K562 (cell line): ENCODE data around the gene USP11. TPM values are rescaled to one million over a fixed set of nuclear protein-coding genes. Genes with fewer than 3 reads are reported as not detected.

ENCODE experiments used
- CREB1 ChIP-seq, 2 experiments: sonication (generic) in 1 of 2; formaldehyde crosslinking in 1 of 2; IDR thresholded peaks; 2 replicates each; pipeline versions ENCODE4 v1.6.1 to v1.8.0; 2012 to 2022; ENCODE audit warnings: inconsistent platforms in 1 of 2, mild to moderate bottlenecking in 1 of 2, missing genetic modification reagents in 1 of 2, moderate library complexity in 1 of 2
- CREM ChIP-seq: IDR thresholded peaks from 2 replicates; pipeline ENCODE4 v1.6.1; 2014; ENCODE audit warnings: antibody characterized with exemption, low read depth
- DPF2 ChIP-seq: fragments of 450-650 bp; IDR thresholded peaks from 2 replicates; pipeline ENCODE4 v1.6.1; 2016
- EGR1 ChIP-seq: fragments of 450-650 bp; conservative IDR thresholded peaks from 2 replicates; pipeline ENCODE4 v1.6.1; 2017; ENCODE audit warnings: mild to moderate bottlenecking
- FOS ChIP-seq: IDR thresholded peaks from 3 replicates; pipeline ENCODE4 v1.6.1; 2011; ENCODE audit not compliant: insufficient read length; ENCODE audit errors: extremely low read depth
- FOSL1 ChIP-seq: fragments of 200-800 bp; sonication (Bioruptor generic); conservative IDR thresholded peaks from 2 replicates; pipeline ENCODE4 v1.6.1; 2016; ENCODE audit warnings: missing genetic modification characterization, missing compliant biosample characterization
- GTF2A2 ChIP-seq: IDR thresholded peaks from 2 replicates; pipeline ENCODE4 v1.6.1; 2016; ENCODE audit warnings: mild to moderate bottlenecking, missing genetic modification characterization, missing compliant biosample characterization
- HDAC8 ChIP-seq: fragments of 450-650 bp; IDR thresholded peaks from 2 replicates; pipeline ENCODE4 v1.6.1; 2016; ENCODE audit warnings: mild to moderate bottlenecking, missing genetic modification characterization, moderate library complexity, missing compliant biosample characterization
- RCOR1 ChIP-seq, 2 experiments: IDR thresholded peaks; 2 replicates each; pipeline ENCODE4 v1.6.1; 2012; ENCODE audit warnings: low read depth in 2 of 2, low read length in 2 of 2, borderline replicate concordance in 1 of 2, improper control_type of control experiment in 1 of 2
- SP2 ChIP-seq: IDR thresholded peaks from 2 replicates; pipeline ENCODE4 v1.6.1; 2011; ENCODE audit warnings: mild to moderate bottlenecking, low read depth, low read length, moderate library complexity; ENCODE audit not compliant: poor library complexity, severe bottlenecking; ENCODE audit errors: extremely low read depth
- ZNF184 ChIP-seq: sonication (generic); formaldehyde crosslinking; IDR thresholded peaks from 2 replicates; pipeline ENCODE4 v1.5.0; 2020; ENCODE audit warnings: missing genetic modification reagents
- ZNF24 ChIP-seq: fragments of 450-650 bp; IDR thresholded peaks from 2 replicates; pipeline ENCODE4 v1.6.1; 2016
- polyA plus RNA-seq, 8 experiments: library from polyadenylated mRNA; depleted of rRNA in 4 of 8; stranded (reverse) in 5 of 8; unstranded in 3 of 8; fragments of >200 nt; fragmentation: Nextera tagmentation in 2 of 8; fragmentation: Illumina TruSeq in 1 of 8; extraction: Ambion mirVana in 2 of 8; extraction: Trizol in 1 of 8; gene quantifications; 2 replicates each; pipeline versions ENCODE4 v1.2.1 to v1.2.3, GENCODE V29; 2011 to 2014; ENCODE audit warnings: inconsistent platforms in 1 of 8, missing spikeins in 1 of 8
- total RNA-seq, 7 experiments: library from RNA; depleted of rRNA in 6 of 7; stranded (reverse); fragments of >200 nt in 6 of 7; fragmentation: Illumina TruSeq in 2 of 7; extraction: Trizol in 2 of 7; gene quantifications; 2 replicates each; pipeline versions ENCODE4 v1.2.1 to v1.2.3, GENCODE V29; 2011 to 2021; ENCODE audit warnings: low replicate concordance in 1 of 7
- TF ChIP-seq, protein P1 (sequence below): fragments of 450-650 bp; IDR thresholded peaks from 2 replicates; pipeline ENCODE4 v1.6.1; 2016
- TF ChIP-seq, protein P2 (sequence below), 2 experiments: IDR thresholded peaks in 1 of 2; conservative IDR thresholded peaks in 1 of 2; 2 replicates each; pipeline ENCODE4 v1.6.1; 2016; ENCODE audit warnings: low read depth in 2 of 2, mild to moderate bottlenecking in 1 of 2, missing compliant biosample characterization in 1 of 2, missing genetic modification characterization in 1 of 2, moderate library complexity in 1 of 2
- TF ChIP-seq, protein P3 (sequence below): fragments of 200-800 bp; sonication (Bioruptor generic); IDR thresholded peaks from 2 replicates; pipeline ENCODE4 v1.6.1; 2017; ENCODE audit warnings: missing genetic modification characterization, missing compliant biosample characterization
- TF ChIP-seq, protein P4 (sequence below): fragments of 250-450 bp; sonication (Bioruptor Pico); IDR thresholded peaks from 2 replicates; pipeline ENCODE4 v1.4.0; 2020; ENCODE audit warnings: mild to moderate bottlenecking, moderate library complexity
- TF ChIP-seq, protein P5 (sequence below): fragments of 250-450 bp; sonication (Bioruptor Pico); IDR thresholded peaks from 2 replicates; pipeline ENCODE4 v1.5.0; 2020; ENCODE audit warnings: mild to moderate bottlenecking
- TF ChIP-seq, protein P6 (sequence below): fragments of 450-650 bp; formaldehyde crosslinking; IDR thresholded peaks from 2 replicates; pipeline ENCODE4 v1.4.0; 2020; ENCODE audit warnings: mild to moderate bottlenecking, mixed read lengths

USP11 gene
- total and polyA plus RNA-seq, 9 of the 15 experiments (the other 6 are each of a cell fraction or from before 2014, with no cell fraction given): 2.5 to 29.0 (median 11.7) TPM

DNA sequence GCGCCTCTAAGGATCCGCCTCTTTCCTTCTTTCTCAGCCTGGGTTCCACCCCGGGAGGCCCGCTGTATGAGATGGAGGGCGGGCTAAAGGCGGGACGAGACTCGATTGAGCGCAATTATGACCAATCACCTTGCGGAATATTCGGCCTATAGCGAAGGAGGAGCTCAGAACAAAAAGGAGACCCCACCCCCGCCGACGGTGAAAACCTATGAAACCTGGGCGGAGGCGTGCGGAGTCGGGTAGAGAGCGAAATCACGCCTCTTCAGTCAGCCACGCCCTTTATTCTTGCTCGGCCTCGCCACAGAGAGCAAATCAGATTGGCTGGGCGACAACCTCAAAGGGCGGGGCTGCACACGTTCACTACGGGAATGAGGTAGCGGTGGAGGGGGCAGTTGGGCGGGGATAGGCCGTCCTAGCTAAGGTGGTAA is 14.9 kb upstream of the USP11 start (continued):
- TF ChIP-seq RCOR1 (IDR thresholded peaks at IDR 0.05; ENCODE audit: borderline replicate concordance in 1 of 2, low read depth in 2 of 2, low read length in 2 of 2): peak in 1 of 2 experiments; percentile 80; a peak in 2 of 4 replicates
- TF ChIP-seq SP2: peak; percentile 26
- TF ChIP-seq, protein P1, sequence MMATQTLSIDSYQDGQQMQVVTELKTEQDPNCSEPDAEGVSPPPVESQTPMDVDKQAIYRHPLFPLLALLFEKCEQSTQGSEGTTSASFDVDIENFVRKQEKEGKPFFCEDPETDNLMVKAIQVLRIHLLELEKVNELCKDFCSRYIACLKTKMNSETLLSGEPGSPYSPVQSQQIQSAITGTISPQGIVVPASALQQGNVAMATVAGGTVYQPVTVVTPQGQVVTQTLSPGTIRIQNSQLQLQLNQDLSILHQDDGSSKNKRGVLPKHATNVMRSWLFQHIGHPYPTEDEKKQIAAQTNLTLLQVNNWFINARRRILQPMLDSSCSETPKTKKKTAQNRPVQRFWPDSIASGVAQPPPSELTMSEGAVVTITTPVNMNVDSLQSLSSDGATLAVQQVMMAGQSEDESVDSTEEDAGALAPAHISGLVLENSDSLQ: peak; percentile 98
- no peak for TF ChIP-seq ZNF24
- peak; percentile 51 for TF ChIP-seq FOS
- TF ChIP-seq, protein P2, sequence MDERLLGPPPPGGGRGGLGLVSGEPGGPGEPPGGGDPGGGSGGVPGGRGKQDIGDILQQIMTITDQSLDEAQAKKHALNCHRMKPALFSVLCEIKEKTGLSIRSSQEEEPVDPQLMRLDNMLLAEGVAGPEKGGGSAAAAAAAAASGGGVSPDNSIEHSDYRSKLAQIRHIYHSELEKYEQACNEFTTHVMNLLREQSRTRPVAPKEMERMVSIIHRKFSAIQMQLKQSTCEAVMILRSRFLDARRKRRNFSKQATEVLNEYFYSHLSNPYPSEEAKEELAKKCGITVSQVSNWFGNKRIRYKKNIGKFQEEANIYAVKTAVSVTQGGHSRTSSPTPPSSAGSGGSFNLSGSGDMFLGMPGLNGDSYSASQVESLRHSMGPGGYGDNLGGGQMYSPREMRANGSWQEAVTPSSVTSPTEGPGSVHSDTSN (CRISPR knock-in tag; IDR thresholded peaks at IDR 0.05; ENCODE audit: low read depth): 0 out of 2 replicates have a peak, but pooled peaks have one; percentile 15
- TF ChIP-seq, protein P2 (tag; conservative IDR thresholded peaks at IDR 0.05; ENCODE audit: low read depth): peak; percentile 93
- TF ChIP-seq, protein P3, sequence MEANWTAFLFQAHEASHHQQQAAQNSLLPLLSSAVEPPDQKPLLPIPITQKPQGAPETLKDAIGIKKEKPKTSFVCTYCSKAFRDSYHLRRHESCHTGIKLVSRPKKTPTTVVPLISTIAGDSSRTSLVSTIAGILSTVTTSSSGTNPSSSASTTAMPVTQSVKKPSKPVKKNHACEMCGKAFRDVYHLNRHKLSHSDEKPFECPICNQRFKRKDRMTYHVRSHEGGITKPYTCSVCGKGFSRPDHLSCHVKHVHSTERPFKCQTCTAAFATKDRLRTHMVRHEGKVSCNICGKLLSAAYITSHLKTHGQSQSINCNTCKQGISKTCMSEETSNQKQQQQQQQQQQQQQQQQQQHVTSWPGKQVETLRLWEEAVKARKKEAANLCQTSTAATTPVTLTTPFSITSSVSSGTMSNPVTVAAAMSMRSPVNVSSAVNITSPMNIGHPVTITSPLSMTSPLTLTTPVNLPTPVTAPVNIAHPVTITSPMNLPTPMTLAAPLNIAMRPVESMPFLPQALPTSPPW (CRISPR knock-in tag): peak; percentile 72; the same call in 1 of the 2 replicates
- TF ChIP-seq CREB1 (IDR thresholded peaks at IDR 0.05): peak; percentile 14; the same call in 1 of the 2 replicates
- TF ChIP-seq CREB1 (CRISPR knock-in tag; IDR thresholded peaks at IDR 0.05): no peak; the same call in 1 of the 2 replicates
- TF ChIP-seq, protein P4, sequence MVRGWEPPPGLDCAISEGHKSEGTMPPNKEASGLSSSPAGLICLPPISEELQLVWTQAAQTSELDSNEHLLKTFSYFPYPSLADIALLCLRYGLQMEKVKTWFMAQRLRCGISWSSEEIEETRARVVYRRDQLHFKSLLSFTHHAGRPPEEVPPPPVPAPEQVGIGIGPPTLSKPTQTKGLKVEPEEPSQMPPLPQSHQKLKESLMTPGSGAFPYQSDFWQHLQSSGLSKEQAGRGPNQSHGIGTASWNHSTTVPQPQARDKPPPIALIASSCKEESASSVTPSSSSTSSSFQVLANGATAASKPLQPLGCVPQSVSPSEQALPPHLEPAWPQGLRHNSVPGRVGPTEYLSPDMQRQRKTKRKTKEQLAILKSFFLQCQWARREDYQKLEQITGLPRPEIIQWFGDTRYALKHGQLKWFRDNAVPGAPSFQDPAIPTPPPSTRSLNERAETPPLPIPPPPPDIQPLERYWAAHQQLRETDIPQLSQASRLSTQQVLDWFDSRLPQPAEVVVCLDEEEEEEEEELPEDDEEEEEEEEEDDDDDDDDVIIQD (CRISPR knock-in tag): no peak
- TF ChIP-seq, protein P5, sequence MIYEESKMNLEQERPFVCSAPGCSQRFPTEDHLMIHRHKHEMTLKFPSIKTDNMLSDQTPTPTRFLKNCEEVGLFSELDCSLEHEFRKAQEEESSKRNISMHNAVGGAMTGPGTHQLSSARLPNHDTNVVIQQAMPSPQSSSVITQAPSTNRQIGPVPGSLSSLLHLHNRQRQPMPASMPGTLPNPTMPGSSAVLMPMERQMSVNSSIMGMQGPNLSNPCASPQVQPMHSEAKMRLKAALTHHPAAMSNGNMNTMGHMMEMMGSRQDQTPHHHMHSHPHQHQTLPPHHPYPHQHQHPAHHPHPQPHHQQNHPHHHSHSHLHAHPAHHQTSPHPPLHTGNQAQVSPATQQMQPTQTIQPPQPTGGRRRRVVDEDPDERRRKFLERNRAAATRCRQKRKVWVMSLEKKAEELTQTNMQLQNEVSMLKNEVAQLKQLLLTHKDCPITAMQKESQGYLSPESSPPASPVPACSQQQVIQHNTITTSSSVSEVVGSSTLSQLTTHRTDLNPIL (CRISPR knock-in tag): no peak
- TF ChIP-seq EGR1: peak; percentile 54
- TF ChIP-seq GTF2A2 (tag): no peak
- TF ChIP-seq CREM: peak; percentile 56
- no peak for TF ChIP-seq FOSL1
- no peak for TF ChIP-seq ZNF184
- TF ChIP-seq, protein P6, sequence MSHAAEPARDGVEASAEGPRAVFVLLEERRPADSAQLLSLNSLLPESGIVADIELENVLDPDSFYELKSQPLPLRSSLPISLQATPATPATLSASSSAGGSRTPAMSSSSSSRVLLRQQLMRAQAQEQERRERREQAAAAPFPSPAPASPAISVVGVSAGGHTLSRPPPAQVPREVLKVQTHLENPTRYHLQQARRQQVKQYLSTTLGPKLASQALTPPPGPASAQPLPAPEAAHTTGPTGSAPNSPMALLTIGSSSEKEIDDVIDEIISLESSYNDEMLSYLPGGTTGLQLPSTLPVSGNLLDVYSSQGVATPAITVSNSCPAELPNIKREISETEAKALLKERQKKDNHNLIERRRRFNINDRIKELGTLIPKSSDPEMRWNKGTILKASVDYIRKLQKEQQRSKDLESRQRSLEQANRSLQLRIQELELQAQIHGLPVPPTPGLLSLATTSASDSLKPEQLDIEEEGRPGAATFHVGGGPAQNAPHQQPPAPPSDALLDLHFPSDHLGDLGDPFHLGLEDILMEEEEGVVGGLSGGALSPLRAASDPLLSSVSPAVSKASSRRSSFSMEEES (CRISPR knock-in tag): no peak
- TF ChIP-seq HDAC8 (tag): no peak
- TF ChIP-seq DPF2: no peak
